Posterior cingulate gyrus (tissue), 11 donors: ENCODE results near the gene ALG1L2.
A peak's percentile ranks its signal among the peaks of the same experiment; 100 is the strongest.
"Not testable (repeated sequence)": the region's sequence is repeated elsewhere in the genome, so short reads cannot be mapped to it uniquely, and the experiment has no call there.

ENCODE experiments used
- DNase-seq, 10 donors: peaks; one replicate each; pipeline versions ENCODE4 v3.0.0 to v3.0.0-alpha.2; 2020 to 2021; ENCODE audit warnings: mixed read lengths in 3 of 10
- intact Hi-C: fragments of 100-400 bp; cut with DNase I; formaldehyde crosslinking; loops from one replicate; pipeline ENCODE4 v1.15.1; 2023

ALG1L2 gene

DNA sequence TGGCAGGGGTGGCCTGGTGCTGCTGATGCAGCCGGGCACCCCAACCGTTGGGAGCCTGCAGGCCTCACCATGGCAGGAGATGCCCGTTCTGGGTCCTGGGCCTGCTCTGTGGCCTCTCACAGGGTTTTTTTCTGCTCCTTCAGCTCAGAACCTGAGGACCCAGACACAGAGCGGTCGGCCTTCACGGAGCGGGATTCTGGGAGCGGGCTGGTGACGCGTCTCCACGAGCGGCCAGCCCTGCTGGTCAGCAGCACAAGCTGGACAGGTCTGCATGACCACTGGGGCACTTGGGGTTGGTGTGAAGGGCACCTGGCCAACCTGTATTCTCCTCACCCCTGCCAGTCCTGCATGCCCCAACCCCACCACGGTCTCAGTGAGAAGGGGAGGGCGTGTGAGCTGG lies 10.3 kb downstream of the ALG1L2 start:
- intact Hi-C loops, result loop anchor here (10.0 kb wide), 1 partner anchor 467 kb away; no protein-coding TSS in a partner anchor
- DNase-seq, result no peak

DNA sequence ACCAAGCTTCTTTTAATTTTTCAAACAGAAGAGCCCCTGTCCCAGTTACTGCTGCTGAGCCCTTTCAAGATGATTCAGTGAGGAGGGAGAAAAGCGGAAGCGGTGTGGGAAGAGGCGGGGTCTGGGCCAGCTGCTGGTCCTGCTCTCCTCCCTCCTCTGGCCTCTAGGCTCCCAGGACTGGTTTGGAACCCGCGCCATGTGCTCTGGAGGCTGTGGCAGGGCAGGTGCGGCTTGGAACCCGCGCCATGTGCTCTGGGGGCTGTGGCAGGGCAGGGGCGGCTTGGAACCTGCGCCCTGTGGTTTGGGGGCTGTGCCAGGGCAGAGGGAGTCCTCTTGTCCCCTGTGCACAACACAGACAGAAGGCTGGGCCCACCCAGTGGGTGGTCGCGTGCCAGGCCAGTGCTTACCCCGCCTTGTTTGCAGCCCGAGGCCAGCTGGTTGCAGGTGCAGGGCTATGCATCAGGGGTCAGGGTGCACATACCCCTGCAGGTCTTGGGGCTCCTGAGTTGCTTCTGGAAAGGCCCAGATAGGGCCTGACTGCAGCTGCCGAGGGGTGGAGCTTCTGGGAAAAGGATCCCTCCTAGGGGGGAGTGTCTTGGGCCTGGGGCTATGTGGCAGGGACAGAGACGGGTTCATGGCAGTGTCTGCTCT lies 12.2 kb downstream of the ALG1L2 start:
- intact Hi-C loops, result loop anchor here (10.0 kb wide), 1 partner anchor 469 kb away; no protein-coding TSS in a partner anchor
- DNase-seq, result no peak

DNA sequence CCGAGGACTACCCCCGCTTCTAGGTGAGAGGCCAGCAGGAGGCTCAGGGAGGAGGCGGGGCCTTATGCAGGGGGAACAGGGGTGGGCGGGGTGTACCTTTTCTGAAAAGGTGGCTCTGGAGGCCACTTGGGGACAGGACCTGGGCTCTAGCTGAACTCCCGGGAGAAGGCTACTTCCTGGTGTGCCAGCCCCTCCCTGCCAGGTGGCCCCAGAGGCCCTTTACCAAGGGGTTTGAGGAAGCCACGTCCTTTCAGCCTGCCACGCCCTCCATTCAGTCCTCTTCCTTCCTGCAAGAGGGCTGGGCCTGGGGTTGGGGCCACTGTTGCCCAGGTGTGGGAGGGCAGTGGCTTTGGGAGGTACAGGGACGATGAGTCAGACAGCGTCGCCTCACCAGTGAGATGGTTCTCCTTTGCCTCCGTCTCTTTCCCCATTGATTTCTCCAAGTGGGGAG lies 12.9 kb downstream of the ALG1L2 start:
- DNase-seq, result not testable (repeated sequence)
- intact Hi-C loops, result loop anchor here (10.0 kb wide), 1 partner anchor 470 kb away; no protein-coding TSS in a partner anchor

DNA sequence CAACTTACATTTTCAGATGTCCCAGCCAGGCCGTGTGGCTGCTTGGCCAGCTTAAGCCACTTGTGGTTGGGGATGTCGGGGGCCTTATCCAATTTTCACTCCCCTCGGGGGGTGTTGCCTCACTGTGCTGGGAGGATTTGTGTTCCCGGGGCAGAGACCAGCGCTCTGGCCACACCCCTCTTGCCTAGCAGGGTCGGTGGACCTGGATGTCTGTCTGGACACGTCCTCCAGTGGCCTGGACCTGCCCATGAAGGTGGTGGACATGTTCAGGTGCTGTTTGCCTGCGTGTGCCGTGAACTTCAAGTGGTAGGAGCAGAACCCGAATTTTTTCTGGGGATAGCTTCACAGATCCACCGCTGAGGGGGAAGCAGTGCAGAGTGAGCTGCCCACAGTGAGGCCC lies 14.2 kb downstream of the ALG1L2 start:
- not testable (repeated sequence) for DNase-seq
- intact Hi-C loops, result loop anchor here (10.0 kb wide), 1 partner anchor 471 kb away; no protein-coding TSS in a partner anchor

DNA sequence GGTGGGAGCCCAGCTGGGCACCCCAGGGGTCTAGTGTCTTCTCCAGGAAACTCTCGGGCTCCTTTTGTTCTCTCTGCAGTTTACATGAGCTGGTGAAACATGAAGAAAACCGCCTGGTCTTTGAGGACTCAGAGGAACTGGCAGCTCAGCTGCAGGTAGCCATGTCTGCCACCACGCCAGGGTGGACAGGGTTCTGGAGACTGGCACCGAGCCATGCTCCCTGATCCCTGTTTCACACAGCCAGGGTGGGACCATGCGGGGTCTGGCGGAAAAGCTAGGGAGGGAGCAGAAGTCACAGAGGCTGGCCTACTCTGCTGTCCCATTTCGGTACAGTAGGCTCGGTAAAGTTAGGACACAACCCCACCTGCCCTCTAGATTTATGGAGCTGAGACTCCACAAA lies 15.5 kb downstream of the ALG1L2 start:
- intact Hi-C loops, result loop anchor here (10.0 kb wide), 1 partner anchor 472 kb away; no protein-coding TSS in a partner anchor
- peak in 1 of 10 donors; percentile 58 for DNase-seq

DNA sequence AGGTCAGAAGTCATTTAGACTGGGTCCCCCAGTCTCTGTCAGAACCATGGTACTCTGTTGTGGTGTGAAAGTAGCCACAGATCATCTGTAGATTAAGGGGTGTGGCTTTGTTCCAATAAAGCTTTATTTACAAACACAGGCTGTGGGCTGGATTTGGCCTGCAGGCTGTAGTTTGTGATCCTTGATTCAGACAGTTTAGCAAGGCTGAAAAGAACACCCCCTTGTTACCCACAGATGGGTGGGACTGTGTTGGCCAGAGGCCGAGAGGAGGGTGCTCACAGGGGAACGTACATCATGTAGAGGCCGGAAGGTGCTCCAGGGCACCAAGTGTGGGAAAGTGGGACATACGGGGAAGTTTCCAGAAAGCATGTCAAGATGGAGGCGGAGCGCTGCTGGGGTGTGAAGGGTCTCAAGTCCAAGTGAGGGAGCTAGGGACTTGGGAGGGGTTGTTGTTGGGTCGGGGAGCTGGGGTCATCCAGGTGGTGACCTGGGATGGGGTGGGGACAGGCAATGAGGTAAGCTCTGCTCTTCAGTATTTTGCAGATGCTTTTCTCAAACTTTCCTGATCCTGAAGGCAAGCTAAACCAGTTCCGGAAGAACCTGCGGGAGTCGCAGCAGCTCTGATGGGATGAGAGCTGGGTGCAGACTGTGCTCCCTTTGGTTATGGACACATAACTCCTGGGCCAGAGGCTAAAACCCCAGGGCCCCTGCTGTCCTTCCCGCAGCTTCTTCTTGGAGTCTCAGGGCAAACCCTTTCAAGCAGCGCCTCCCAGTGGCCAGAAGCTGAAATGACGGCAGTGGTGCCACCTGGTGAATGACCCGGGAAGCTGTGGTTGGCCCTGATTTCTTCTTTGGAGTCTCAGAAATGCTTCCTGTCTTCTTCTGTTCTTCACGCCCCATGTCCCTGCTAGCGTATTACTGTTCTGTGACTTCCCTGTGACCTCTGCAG lies 16.3 kb downstream of the ALG1L2 start:
- intact Hi-C loops, result loop anchor here (2.0 to 10.0 kb wide), 2 partner anchors 153 to 473 kb away; no protein-coding TSS in a partner anchor
- peak in 6 of 10 donors; percentile 48 to 91 (median 56) for DNase-seq

DNA sequence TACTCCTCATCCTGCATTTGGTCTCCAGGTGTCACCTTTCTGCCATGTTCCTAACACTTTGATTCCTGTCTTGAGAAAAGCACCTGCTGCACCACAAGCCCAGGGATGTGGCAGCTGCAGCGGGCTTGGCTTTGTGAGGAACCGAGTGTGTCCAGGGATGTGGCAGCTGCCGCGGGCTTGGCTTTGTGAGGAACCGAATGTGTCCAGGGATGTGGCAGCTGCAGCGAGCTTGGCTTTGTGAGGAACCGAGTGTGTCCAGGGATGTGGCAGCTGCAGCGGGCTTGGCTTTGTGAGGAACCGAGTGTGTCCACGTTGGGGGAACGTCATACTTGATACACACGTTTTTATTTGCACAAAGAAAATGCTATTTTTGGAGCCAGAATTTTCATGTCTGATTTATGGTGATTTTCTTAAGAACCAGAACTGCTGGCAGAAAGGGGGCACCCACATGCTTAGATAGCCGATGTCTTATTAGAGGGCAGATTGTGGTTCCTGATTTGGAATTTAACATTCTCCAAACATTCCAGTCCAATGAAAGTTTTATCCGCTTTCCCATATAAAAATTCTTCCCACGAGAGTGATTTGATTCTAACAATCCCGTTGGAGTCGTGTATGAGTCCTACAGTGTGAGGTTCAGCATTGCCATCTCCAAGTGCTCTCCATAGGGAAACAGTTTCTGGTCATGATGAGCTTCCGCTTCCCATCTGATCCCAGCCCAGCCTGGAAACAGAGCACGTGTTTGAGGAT lies 17.2 kb downstream of the ALG1L2 start:
- not testable (repeated sequence) for DNase-seq
- intact Hi-C loops, result loop anchor here (2.0 to 10.0 kb wide), 2 partner anchors 154 to 474 kb away; no protein-coding TSS in a partner anchor

DNA sequence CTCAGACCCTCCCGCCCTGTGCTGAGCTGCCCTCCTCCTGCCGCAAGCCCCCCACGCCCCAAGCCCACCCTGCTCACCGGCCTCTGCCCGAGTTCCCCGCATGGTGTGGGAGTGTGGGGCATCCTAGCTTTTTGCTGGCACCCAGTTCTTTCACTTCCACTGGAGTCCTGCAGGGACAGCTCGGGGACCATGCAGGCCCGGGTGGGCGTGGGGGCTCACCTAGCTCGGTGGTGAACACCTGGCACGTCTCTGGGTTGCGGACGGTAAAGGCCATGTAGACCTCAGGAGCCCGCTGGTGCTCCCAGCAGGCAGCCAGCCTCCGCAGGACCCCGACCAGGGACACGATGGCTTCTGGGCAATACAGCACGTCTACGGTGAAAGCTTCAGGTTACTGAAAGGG lies 20.9 kb downstream of the ALG1L2 start:
- peak in 1 of 10 donors; percentile 66 for DNase-seq
- intact Hi-C loops, result not testable (repeated sequence)

DNA sequence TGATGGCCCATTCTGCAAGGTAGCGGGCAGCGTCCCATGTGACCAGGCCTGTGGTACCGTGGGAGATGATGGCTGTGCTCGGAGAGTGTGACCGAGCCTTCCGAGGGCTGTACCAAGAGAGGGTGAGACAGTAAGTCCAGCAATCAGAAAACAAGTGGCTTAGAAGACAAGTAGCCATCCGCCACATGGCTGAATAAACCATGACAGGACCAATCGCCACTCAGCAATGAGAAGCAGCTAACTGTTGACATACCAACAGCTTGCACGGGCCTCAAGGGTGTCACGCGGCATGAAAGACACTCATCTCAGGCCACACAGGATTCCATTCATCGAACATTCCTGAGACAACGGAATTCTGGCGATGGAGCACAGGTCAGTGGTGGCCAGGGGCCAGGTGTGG lies 22.6 kb downstream of the ALG1L2 start:
- DNase-seq, intact Hi-C loops: not testable (repeated sequence)

DNA sequence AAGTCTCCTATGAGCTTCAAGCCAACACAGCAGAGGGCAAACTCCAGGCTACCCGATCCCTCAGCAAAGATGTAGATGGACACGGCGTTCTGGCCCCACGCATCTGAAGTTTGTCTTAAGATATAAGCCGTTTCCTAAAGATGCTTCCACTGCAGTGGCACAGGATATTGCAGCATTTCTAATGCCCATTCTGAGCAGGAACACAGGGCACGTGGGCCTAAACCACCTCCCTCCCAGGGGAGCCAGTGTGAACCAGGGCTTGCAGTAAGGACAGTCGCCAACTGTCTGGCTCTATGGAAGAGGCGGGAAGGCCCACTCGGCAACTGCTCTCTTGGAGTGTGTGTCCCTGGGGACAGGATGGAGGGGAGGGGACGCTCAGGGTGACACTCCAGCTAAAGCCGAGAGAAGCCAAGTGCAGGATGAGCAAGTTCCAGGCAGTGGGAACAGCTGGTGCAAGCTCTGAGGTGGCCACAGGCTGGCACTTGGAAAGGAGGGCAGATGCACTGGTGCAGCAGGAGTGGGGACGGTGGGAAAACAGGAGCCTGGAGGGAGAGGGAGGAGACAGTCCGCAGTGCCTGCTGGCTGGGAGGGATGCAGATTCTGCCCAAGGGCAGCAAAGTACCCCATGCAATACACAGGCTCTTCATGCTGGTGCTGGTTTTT lies 25.8 kb downstream of the ALG1L2 start:
- intact Hi-C loops, DNase-seq: not testable (repeated sequence)

DNA sequence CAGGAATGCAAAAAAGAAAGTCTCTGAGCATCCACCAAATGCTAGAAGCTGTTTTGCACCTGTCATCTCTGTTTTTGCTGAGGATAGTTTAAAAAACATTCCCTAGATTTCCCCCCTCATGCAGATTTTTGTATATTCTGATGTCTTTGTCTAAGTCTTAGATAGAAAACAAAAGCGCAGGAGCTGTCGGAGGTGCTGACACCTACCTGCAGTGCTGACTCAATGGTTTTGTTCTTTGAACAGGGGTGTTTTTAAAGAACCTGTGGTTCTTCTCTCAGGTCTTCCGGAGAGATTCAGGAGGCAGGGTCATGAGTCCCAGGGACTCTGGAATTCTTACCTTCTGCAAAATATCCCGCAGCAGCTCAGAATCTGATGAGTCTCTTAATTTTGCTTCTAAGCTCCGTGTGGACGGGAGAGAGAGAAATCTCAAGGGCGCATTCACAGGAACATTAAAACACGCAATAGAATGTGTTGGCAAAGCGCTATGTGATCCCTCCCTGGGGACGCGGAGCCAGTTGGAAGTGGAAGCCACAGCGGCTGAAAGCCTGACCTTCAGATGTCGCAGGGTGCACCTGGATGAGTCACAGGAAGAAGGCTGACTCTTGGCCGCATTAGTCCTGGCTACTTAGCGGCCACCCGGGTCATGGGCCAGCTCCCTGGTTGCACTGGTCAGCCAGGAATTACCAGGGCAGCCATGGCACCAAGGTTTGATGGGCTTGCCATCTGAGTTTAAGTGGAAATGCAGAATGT lies 27.4 kb downstream of the ALG1L2 start:
- DNase-seq, intact Hi-C loops: not testable (repeated sequence)

DNA sequence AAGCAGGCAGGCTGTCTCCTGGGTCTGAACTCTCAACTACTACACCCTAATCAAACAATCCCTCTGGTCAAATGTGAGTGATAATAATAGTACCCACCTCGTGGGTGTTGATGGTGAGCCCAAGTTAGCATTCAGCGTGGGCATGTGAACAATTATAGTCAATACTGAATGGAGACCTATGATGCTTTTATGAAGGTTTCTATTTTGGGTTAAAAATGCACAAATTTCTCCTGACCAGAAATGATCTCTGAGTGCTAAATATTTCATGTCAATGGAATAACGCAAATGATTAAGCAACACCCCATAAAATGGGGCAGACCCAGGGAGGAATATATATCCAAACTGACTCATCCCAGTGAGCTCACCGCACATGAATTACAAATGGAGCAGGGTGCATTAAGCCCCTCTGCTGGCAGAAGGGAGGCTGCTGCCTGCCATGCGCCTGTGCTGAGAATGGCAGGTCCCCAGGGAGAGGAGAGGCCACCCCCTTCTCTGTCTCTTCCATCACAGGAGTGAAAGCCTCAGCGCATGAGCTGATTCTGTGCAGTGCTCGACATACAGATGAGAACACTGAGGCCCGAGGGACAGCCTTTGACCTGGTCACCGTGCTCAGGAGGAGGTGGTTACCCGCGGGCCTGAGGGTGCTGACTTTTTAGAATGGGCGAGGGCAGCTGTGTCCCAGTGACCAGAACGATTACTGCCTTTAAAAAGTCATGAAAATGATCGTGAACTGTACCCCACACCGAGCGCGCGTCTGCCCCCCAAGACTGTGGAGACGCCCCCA lies 28.9 kb downstream of the ALG1L2 start:
- intact Hi-C loops, result not testable (repeated sequence)
- DNase-seq, result peak in 1 of 10 donors; percentile 82

DNA sequence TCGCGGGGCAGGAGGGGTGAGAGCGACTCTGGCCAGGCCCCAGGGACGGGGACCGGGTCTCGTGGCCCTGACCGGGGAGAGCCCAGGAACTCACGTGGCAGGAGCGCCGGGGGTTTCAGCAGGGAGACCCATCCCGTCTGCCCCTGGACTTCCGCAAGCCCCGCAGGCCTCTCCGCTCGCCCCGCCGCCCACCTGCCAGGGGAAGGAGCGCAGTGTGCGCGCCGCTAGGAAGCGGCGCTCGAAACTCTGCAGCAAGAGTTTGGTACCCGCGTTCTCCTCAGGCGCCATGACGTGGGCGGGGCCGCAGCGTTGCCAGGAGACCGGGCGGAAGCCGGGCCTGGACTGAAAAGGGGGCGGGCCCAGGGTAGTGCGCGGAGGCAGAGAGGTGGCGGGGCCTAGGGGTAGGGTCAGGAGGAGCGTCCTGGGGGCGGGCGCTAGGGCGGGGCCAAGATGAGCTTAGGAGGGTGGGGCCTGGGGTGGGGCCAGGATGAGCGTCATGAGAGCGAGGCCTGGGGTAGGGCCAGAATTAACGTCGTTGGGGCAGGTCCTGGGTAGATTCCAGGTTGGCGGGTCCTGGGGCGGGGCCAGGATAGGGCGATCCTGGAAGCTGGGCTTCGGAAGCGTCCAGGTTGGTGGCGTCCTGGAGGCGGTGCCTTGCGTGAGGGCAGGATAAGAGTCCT lies 29.7 kb downstream of the ALG1L2 start:
- intact Hi-C loops, result no loop called here

DNA sequence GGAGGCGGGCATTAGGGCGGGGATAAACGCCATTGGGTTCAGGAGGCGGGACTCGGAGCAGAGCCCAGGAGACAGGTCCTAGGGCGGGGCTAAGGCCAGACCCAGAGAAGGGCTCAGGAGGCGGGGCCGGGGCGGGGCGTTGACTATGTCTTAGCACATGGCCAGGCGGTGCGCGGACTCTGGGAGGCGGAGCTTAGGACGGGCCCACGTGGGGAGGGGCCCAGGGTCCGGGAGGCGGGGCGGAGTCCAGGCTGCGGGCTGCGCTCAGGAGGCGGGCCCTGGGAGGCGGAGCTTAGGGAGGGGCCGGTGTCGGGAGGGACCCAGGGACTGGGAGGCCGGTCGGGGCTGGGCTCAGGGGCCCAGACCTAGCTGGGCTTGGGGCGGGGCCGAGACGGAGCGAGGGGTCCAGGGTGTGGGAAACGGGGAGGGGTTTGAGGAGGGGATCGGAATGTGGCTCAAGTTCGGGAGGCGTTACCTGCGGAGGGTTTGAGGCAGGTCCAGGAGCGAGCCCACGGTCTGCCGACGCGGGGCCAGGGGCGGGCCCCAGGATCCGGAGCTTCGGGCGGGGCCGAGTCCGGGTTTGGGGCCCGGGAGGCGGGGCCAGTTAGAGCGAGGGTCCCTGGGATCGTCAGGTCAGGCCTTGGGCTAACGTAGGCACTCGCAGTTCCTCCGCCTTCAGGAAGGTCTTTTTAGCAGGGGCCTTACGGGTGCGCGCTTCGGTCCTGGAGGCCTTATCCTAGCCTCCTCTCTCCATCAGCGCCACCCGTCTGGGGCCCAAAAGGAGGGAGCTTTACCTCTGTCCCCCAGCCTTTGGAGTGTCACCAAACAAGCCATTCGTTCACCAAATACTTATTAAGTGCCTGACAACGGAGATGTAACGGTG lies 30.5 kb downstream of the ALG1L2 start:
- intact Hi-C loops, result not testable (repeated sequence)
- peak; percentile 99 to 100 (median 100) for DNase-seq

More for the DNA sequence above, 29.7 kb downstream of the ALG1L2 start:
- peak; percentile 95 to 100 (median 98) for DNase-seq

DNA sequence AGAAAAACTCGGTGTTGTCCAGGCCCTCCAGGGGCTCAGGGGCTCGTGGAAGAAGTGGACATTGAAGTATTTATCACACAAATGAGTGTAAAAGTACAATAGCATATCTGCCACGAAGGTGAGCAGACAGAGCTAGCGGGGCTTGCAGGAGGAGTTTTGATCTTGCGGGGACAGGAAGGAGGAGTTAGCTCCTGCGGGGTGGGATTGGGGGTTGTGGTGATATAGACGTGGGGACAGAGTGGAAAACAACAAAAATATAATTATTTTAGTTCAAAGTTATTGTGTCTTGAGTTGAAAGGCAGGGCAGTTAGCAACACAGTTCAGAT lies 31.1 kb downstream of the ALG1L2 start:
- DNase-seq, intact Hi-C loops: not testable (repeated sequence)

DNA sequence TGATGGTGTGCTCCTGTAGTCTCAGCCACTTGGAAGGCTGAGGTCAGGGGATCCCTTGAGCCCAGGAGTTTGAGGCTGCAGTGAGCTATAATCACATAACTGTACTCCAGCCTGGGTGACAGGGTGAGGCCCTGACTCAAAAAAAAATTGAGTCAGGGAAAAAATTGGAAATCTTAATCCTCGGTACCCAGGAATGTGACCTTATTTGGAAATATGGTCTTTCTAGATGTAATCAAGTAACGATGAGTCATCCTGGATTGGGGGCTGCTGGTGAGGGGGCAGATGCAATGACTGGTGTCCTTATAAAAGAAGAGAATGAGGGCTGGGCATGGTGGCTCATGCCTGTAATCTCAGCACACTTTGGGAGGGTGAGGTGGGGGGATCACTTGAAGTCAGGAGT lies 33.8 kb downstream of the ALG1L2 start:
- DNase-seq, intact Hi-C loops: not testable (repeated sequence)

DNA sequence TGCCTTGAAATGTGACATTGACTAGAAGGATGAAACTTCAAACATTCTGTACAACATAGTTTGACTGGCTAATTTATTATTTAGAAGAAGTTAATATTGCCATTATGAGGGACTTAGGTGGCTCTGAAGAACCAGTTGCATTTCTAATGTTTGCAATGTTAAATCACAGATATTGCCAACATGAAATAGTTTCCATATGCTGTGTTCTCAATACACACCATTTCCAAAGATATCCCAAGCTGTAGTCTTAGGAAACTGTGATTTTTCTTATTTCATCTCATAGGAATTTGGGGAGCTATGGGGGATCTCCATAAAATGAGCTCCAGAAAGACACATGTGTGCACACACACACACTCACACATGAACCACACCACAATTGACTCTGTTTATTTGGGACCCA lies 36.3 kb downstream of the ALG1L2 start:
- no peak for DNase-seq
- intact Hi-C loops, result no loop called here
